K562 (cell line): ENCODE data around the gene FN1. TPM values are rescaled to one million over a fixed set of nuclear protein-coding genes. Genes with fewer than 3 reads are reported as not detected.

Experiments used
- ESRRA ChIP-seq: fragments of 450-650 bp; IDR thresholded peaks from 2 replicates; pipeline ENCODE4 v1.6.1; 2014; ENCODE audit warnings: low read depth, mild to moderate bottlenecking, moderate library complexity, borderline replicate concordance
- GMEB1 ChIP-seq: fragments of 250-450 bp; sonication (Bioruptor Pico); IDR thresholded peaks from 2 replicates; pipeline ENCODE4 v1.4.0; 2020; ENCODE audit warnings: mild to moderate bottlenecking
- NFIC ChIP-seq: fragments of 450-650 bp; IDR thresholded peaks from 2 replicates; pipeline ENCODE4 v1.6.1; 2017; ENCODE audit warnings: mild to moderate bottlenecking, inconsistent platforms
- OTX1 ChIP-seq: fragments of 450-650 bp; formaldehyde crosslinking; IDR thresholded peaks from 2 replicates; pipeline ENCODE4 v1.4.0; 2022; ENCODE audit warnings: mild to moderate bottlenecking
- SIN3A ChIP-seq, 2 experiments: fragments of 150-350 bp in 1 of 2; IDR thresholded peaks; 2 replicates each; pipeline ENCODE4 v1.6.1; 2011 to 2016; ENCODE audit warnings: borderline replicate concordance in 2 of 2, low read depth in 2 of 2, low read length in 2 of 2, mild to moderate bottlenecking in 2 of 2, moderate library complexity in 2 of 2; ENCODE audit not compliant: control insufficient read depth in 1 of 2
- SMARCB1 ChIP-seq: IDR thresholded peaks from 2 replicates; pipeline ENCODE4 v1.6.1; 2011; ENCODE audit warnings: improper control_type of control experiment, low read depth; ENCODE audit not compliant: insufficient read length
- SOX6 ChIP-seq: fragments of 450-650 bp; IDR thresholded peaks from 2 replicates; pipeline ENCODE4 v1.6.1; 2014; ENCODE audit warnings: mild to moderate bottlenecking
- ZNF384 ChIP-seq: IDR thresholded peaks from 2 replicates; pipeline ENCODE4 v1.6.1; 2012; ENCODE audit warnings: low read depth, low read length, improper control_type of control experiment
- ZNF445 ChIP-seq: fragments of 250-450 bp; sonication (Bioruptor Pico); IDR thresholded peaks from 2 replicates; pipeline ENCODE4 v1.4.0; 2020; ENCODE audit warnings: low read depth, mild to moderate bottlenecking, moderate library complexity
- ZNF766 ChIP-seq: fragments of 200-800 bp; sonication (Bioruptor generic); conservative IDR thresholded peaks from 2 replicates; pipeline ENCODE4 v1.6.1; 2016; ENCODE audit warnings: missing genetic modification characterization, missing compliant biosample characterization
- polyA plus RNA-seq, 8 experiments: library from polyadenylated mRNA; depleted of rRNA in 4 of 8; stranded (reverse) in 5 of 8; unstranded in 3 of 8; fragments of >200 nt; fragmentation: Nextera tagmentation in 2 of 8; fragmentation: Illumina TruSeq in 1 of 8; extraction: Ambion mirVana in 2 of 8; extraction: Trizol in 1 of 8; gene quantifications; 2 replicates each; pipeline versions ENCODE4 v1.2.1 to v1.2.3, GENCODE V29; 2011 to 2014; ENCODE audit warnings: inconsistent platforms in 1 of 8, missing spikeins in 1 of 8
- total RNA-seq, 7 experiments: library from RNA; depleted of rRNA in 6 of 7; stranded (reverse); fragments of >200 nt in 6 of 7; fragmentation: Illumina TruSeq in 2 of 7; extraction: Trizol in 2 of 7; gene quantifications; 2 replicates each; pipeline versions ENCODE4 v1.2.1 to v1.2.3, GENCODE V29; 2011 to 2021; ENCODE audit warnings: low replicate concordance in 1 of 7
- TF ChIP-seq, protein P1 (sequence below): sonication (generic); formaldehyde crosslinking; IDR thresholded peaks from 2 replicates; pipeline ENCODE4 v1.8.0; 2022; ENCODE audit warnings: mild to moderate bottlenecking, missing genetic modification reagents
- TF ChIP-seq, protein P2 (sequence below): IDR thresholded peaks from 3 replicates; pipeline ENCODE4 v1.6.1; 2011; ENCODE audit warnings: borderline replicate concordance, mild to moderate bottlenecking, moderate library complexity; ENCODE audit not compliant: insufficient read length; ENCODE audit errors: extremely low read depth
- TF ChIP-seq, protein P3 (sequence below): fragments of 450-650 bp; formaldehyde crosslinking; IDR thresholded peaks from 2 replicates; pipeline ENCODE4 v1.4.0; 2022; ENCODE audit warnings: missing genetic modification characterization

FN1 gene
- total and polyA plus RNA-seq, 9 of the 15 experiments (the other 6 are each of a cell fraction or from before 2014, with no cell fraction given), result 7.4 to 19.1 (median 11.2) TPM

- TF ChIP-seq, protein P1, sequence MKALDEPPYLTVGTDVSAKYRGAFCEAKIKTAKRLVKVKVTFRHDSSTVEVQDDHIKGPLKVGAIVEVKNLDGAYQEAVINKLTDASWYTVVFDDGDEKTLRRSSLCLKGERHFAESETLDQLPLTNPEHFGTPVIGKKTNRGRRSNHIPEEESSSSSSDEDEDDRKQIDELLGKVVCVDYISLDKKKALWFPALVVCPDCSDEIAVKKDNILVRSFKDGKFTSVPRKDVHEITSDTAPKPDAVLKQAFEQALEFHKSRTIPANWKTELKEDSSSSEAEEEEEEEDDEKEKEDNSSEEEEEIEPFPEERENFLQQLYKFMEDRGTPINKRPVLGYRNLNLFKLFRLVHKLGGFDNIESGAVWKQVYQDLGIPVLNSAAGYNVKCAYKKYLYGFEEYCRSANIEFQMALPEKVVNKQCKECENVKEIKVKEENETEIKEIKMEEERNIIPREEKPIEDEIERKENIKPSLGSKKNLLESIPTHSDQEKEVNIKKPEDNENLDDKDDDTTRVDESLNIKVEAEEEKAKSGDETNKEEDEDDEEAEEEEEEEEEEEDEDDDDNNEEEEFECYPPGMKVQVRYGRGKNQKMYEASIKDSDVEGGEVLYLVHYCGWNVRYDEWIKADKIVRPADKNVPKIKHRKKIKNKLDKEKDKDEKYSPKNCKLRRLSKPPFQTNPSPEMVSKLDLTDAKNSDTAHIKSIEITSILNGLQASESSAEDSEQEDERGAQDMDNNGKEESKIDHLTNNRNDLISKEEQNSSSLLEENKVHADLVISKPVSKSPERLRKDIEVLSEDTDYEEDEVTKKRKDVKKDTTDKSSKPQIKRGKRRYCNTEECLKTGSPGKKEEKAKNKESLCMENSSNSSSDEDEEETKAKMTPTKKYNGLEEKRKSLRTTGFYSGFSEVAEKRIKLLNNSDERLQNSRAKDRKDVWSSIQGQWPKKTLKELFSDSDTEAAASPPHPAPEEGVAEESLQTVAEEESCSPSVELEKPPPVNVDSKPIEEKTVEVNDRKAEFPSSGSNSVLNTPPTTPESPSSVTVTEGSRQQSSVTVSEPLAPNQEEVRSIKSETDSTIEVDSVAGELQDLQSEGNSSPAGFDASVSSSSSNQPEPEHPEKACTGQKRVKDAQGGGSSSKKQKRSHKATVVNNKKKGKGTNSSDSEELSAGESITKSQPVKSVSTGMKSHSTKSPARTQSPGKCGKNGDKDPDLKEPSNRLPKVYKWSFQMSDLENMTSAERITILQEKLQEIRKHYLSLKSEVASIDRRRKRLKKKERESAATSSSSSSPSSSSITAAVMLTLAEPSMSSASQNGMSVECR (CRISPR knock-in tag), result no peak
- no peak for TF ChIP-seq ZNF384
- no peak for TF ChIP-seq SMARCB1
- TF ChIP-seq, protein P2, sequence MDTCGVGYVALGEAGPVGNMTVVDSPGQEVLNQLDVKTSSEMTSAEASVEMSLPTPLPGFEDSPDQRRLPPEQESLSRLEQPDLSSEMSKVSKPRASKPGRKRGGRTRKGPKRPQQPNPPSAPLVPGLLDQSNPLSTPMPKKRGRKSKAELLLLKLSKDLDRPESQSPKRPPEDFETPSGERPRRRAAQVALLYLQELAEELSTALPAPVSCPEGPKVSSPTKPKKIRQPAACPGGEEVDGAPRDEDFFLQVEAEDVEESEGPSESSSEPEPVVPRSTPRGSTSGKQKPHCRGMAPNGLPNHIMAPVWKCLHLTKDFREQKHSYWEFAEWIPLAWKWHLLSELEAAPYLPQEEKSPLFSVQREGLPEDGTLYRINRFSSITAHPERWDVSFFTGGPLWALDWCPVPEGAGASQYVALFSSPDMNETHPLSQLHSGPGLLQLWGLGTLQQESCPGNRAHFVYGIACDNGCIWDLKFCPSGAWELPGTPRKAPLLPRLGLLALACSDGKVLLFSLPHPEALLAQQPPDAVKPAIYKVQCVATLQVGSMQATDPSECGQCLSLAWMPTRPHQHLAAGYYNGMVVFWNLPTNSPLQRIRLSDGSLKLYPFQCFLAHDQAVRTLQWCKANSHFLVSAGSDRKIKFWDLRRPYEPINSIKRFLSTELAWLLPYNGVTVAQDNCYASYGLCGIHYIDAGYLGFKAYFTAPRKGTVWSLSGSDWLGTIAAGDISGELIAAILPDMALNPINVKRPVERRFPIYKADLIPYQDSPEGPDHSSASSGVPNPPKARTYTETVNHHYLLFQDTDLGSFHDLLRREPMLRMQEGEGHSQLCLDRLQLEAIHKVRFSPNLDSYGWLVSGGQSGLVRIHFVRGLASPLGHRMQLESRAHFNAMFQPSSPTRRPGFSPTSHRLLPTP, result no peak
- no peak for TF ChIP-seq ESRRA
- TF ChIP-seq ZNF445 (CRISPR knock-in tag), result no peak
- TF ChIP-seq NFIC, result no peak
- TF ChIP-seq GMEB1 (CRISPR knock-in tag), result no peak
- TF ChIP-seq ZNF766, result no peak
- no peak for TF ChIP-seq OTX1
- no peak for TF ChIP-seq SOX6
- TF ChIP-seq, protein P3, sequence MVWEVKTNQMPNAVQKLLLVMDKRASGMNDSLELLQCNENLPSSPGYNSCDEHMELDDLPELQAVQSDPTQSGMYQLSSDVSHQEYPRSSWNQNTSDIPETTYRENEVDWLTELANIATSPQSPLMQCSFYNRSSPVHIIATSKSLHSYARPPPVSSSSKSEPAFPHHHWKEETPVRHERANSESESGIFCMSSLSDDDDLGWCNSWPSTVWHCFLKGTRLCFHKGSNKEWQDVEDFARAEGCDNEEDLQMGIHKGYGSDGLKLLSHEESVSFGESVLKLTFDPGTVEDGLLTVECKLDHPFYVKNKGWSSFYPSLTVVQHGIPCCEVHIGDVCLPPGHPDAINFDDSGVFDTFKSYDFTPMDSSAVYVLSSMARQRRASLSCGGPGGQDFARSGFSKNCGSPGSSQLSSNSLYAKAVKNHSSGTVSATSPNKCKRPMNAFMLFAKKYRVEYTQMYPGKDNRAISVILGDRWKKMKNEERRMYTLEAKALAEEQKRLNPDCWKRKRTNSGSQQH, result no peak
- TF ChIP-seq SIN3A (IDR thresholded peaks at IDR 0.05; ENCODE audit: borderline replicate concordance in 2 of 2, control insufficient read depth in 1 of 2, low read depth in 2 of 2, low read length in 2 of 2), result no peak
Observed at GRCh38 chr2:215386566-215386965, 49.3 kb downstream of the FN1 start (continued).
